LNCAP (cell line): ENCODE results near the gene CDH4.

Source experiments
- TF ChIP-seq, protein P1 (sequence below): fragments of 450-650 bp; IDR thresholded peaks from 2 replicates; pipeline ENCODE4 v1.5.1; 2017; ENCODE audit warnings: mild to moderate bottlenecking

The CDH4 gene

DNA sequence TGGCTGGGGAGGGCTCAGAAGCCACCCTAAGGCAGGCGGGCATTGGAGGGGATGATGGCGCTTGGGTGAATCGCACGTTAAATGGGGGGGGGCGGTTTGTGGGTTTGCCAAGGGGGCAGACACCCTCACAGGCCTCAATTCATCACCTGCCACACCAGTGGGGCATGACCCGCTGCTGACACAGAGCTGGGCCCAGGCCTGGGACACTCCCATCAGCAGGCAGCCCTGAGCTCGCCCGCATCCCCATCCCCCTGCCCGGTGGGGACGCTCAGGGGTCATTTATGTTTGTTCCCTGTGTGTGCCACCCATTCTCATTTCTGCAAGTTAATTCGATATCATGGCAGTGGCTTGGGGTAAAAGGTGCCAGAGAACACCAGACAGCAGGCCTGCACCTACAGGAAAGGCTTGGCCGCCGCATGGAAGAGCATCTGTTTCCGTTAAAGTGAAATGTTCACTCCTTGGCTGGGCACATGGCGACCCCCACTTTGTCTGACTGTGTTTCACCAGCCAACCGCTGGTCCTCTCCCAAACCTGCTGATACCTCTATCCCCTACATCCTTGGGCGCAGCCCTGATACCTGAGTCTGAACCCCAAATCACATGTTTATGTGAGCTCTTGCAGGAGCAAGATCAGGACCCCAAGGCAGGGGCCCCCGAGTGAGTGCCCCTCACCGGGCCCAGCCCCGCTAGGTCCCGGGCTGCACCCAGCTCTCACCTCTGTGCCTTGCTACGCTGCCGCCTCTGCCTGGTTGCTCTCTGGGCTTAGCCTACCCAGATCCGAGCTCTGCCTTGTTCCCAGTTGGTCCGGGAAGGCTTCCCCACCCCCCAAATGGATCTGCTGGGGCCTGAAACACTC is 564.8 kb downstream of the CDH4 start:
- TF ChIP-seq, protein P1, sequence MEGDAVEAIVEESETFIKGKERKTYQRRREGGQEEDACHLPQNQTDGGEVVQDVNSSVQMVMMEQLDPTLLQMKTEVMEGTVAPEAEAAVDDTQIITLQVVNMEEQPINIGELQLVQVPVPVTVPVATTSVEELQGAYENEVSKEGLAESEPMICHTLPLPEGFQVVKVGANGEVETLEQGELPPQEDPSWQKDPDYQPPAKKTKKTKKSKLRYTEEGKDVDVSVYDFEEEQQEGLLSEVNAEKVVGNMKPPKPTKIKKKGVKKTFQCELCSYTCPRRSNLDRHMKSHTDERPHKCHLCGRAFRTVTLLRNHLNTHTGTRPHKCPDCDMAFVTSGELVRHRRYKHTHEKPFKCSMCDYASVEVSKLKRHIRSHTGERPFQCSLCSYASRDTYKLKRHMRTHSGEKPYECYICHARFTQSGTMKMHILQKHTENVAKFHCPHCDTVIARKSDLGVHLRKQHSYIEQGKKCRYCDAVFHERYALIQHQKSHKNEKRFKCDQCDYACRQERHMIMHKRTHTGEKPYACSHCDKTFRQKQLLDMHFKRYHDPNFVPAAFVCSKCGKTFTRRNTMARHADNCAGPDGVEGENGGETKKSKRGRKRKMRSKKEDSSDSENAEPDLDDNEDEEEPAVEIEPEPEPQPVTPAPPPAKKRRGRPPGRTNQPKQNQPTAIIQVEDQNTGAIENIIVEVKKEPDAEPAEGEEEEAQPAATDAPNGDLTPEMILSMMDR = no peak

GRCh38 chr20:61817575-61817974 is 565.5 kb downstream of the CDH4 start:
- TF ChIP-seq, protein P1 = no peak

GRCh38 chr20:61818746-61819573 is 566.9 kb downstream of the CDH4 start:
- TF ChIP-seq, protein P1 = no peak

GRCh38 chr20:61819574-61819846 is 567.4 kb downstream of the CDH4 start:
- TF ChIP-seq, protein P1 = no peak

- TF ChIP-seq, protein P1 = no peak
Measured at GRCh38 chr20:61819921-61820825, 568.1 kb downstream of the CDH4 start.

DNA sequence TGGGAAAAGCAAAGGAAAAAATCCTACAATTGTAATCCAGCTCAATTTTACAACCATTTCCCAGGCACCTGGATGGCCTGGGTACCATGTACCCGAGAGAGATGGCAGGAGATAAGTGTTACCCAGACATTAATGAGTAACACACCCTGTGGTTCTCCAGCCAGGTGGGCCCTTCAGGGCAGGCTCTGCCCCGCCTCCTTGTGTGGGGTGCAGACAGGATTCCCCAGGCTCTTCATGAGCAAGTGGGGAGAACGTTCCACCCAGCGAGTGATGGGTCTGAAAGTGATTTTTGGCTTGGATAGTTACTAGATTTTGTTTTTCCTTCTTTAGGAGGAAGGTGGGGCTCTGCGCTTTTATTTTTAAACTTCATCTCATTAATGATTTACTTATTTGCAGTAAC is 569.7 kb downstream of the CDH4 start:
- TF ChIP-seq, protein P1 = no peak

DNA sequence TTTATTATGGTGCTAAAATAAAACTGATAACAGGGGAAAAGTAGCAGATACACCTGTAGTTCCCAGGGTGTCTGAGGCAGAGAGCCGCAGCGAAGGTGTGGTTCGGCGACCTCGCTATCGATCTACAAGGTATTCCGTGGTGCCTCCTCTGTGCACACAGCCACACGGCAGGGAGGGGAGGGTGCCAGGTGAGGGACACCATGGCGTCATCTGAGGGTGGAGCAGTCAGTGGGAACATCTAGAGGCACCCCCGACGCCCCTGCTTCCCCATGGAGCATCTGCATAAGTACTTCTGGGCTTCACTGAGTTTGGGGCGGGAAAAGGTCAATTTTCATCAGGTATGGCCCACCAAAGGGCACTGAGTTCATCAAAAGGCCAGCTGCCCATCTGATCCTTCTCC is 570.3 kb downstream of the CDH4 start:
- TF ChIP-seq, protein P1 = no peak
